ENCODE results near the gene RAP1A.
"Not testable (repeated sequence)": the region's sequence is repeated elsewhere in the genome, so short reads cannot be mapped to it uniquely, and the experiment has no call there.

Gene RAP1A

DNA sequence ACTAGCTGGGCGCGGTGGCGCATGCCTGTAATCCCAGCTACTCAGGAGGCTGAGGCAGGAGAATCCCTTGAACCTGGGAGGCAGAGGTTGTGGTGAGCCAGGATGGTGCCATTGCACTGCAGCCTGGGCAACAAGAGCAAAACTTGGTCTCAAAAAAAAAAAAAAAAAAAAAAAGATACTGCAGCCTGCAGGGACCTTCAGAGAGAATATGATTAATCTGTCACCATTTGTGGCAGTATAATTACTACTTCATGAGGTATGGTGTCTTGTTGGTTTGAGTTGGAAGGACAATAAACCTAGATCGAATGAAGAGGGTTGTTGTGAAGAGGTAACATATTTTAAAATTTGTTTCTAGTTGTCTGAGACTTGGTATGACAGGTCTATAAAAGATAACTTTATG, 13.2 kb downstream of the RAP1A start:
- not testable (repeated sequence) for DNase-seq

GRCh38 chr1:111633736-111634247, 14.2 kb downstream of the RAP1A start:
- no peak for DNase-seq

- DNase-seq, result no peak
These were observed 15.9 kb downstream of the RAP1A start for GRCh38 chr1:111635324-111636009.

GRCh38 chr1:111638320-111638719, 18.7 kb downstream of the RAP1A start:
- no peak for DNase-seq

DNA sequence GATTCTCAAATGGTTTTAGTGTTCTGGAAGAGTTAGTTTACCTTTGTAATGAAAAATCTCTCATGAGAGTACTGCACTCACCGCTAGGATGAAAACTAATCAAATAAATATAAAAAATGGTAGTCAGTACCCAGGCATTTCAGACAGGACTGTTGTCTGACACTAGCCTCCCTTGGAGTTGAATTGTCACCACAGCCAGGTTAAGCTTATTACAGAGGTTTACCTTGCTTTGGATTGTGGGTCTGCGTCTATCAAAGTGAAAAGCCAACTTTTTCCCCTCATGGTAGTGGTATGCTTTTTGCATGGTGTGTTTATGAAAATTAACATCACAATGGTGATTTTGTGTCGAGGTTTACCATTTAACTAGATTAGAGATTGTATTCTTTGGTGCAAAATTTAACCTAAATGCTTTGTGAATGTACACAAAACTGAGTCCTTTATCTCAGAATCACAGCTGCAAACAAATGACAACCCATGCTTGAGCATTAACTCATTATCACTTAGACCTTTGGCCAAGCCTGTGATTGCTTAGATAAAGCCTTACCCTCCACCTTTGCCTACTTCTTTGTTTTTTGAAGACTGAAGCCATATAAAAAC, 20.1 kb downstream of the RAP1A start:
- no peak for DNase-seq

DNA sequence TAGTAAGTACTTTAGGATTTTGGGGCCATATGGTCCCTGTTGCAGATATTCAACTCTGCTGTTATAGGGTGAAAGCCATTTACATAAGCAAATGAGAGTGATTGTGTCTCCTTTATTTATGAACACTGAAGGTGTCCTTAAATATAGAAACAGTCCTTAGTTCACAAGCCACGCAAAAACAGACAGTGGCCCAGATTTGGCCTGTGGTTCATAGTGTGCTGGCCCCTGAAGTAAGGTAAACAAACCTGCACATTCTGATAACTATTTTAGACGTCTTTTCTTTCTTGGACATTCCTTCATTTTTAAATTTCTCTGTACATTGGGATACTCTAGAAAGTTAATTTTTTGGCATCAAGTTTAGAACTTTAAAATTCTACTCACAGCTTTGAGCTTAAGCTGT, 23.5 kb downstream of the RAP1A start:
- no peak for DNase-seq

GRCh38 chr1:111643696-111644095, 24.1 kb downstream of the RAP1A start:
- no peak for DNase-seq

- DNase-seq, result no peak
These were observed 24.9 kb downstream of the RAP1A start for GRCh38 chr1:111644506-111644905.

DNA sequence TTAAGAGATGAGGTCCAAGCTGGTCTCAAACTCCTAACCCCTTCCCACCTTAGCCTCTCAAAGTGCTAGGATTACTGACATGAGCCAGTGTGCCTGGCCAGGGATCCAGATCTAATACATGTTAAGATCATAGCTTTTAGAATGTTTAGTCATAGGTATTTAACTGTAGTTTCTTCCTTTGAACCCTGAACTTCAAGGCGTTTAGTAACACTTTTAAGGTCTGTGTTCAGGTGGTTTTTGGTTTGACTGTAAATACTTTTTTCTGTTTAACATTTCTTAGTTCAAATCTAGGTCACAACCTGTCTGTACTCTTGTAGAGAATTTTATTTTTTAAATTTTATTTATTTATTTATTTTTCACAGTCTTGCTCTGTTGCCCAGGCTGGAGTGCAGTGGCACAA, 28.1 kb downstream of the RAP1A start:
- DNase-seq, result no peak

- no peak for DNase-seq
These were observed 29.2 kb downstream of the RAP1A start for GRCh38 chr1:111648806-111649205.

DNA sequence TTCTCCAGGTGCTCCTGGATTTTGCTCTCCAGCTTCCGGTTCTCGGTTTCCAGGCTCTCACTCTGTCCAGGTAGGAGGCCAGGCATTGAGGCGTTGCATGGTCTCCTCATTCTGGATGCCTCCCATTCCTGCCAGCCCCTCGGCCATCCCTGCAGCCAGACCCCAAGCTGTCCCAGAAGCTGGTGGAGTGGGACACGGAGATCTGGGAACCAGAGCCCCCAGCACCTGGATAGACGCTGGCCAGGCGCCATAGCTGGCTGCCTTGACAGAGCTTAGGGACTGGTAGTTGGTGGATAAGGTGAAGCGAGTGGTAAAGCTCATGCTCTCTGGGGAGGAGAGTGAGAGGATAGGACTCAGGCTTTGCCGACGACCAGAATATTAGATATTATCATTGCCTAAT, 29.6 kb downstream of the RAP1A start:
- DNase-seq, result no peak

DNA sequence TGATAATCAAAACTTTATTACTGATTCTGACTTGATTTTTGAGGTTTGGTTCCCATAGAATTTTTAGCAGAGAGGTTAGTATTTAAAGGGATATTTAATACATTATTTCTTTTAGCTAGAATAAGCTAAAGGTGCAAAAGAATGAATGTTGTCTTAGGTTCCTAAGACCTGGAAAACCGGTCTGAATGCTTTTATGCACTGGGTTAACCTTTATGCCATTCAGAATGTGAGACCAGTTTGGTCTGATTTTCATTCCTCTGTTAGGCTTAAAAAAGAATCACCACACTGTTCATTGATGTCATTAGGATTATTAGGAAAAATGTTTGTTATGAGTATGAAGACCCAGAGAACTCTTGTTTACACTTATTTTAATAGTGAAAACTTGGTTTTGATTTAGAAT, 30.1 kb downstream of the RAP1A start:
- DNase-seq, result no peak

DNA sequence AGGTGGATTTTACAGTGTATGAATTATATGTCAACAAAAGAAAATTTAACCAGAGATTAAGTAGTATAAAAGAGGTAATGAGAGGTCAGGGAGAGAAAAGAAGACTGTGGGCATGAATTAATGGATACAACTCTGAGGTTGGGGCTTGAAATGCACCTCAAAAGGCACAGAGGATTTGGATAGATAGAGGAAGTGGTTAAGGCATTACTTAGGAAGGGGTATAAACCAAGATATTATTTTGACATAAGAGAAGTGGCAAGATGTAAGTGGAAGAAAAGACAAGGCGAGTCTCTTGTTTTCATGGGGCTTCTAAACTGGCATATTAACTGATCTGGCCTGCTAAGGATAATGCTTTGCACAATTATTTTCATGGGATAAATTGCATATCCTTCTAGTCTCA, 34.1 kb downstream of the RAP1A start:
- DNase-seq, result no peak

GRCh38 chr1:111654839-111655238, 35.2 kb downstream of the RAP1A start:
- no peak for DNase-seq

- DNase-seq, result no peak
These were observed 36.8 kb downstream of the RAP1A start for GRCh38 chr1:111656086-111657017.

- DNase-seq, result no peak
These were observed 39.0 kb downstream of the RAP1A start for GRCh38 chr1:111658622-111659021.

GRCh38 chr1:111660204-111661150, 40.9 kb downstream of the RAP1A start:
- DNase-seq, result no peak

DNA sequence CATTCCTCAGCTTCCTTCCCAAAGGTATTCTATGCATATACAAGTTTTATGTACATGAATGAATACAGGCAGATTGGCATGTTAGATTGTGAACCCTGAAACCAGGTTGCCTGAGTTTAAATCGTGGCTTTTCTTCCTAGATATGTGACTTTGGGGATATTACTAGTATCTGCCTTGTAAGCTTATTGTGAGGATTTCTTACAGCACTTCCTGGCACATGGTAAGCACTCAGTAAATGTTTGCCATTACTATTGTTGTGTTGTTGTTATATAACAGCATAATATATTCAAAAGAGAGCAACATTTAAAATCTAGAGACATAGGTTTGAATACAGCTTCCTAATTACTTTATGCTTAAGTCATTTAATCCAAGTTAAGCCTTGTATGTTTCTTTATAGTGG, 45.1 kb downstream of the RAP1A start:
- no peak for DNase-seq

DNA sequence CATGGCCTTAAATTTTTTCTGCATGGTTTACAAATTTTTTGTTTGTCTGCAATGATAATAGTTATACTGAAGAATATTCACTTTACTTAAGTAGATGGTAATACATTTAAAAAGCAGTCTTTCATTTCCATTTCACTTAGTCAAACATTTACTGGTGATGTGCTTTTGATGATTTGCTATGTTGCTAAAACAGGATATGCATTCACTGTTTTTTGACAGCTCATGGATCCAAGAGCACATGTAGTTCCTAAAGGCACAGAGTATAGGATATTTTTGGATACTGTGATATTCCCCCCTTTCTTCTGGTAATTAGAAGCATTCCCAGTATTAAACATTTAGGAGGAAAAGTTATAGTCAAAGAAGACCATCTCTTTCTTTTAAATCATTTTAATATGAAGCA, 45.9 kb downstream of the RAP1A start:
- no peak for DNase-seq

GRCh38 chr1:111666828-111667227, 47.2 kb downstream of the RAP1A start:
- no peak for DNase-seq

GRCh38 chr1:111669268-111669667, 49.7 kb downstream of the RAP1A start:
- no peak for DNase-seq

DNA sequence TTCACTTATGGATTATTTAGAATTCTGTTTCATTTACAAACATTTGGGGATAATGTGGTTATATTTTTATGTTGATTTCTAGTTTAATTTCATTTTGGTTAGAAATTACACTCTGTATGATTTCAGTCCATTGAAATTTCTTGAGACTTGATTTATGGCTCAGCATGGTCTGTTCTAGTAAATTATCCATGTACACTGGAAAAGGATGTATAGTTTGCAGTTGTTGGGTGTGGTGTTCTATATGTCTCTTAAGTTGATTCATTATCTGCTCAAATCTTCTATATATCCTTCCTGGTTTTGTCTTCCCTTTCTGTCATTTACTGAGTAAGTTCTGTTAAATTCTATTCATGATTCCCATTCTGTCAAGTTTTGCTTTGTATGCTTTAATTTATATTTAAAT, 52.3 kb downstream of the RAP1A start:
- DNase-seq, result no peak

GRCh38 chr1:111672331-111672730, 52.7 kb downstream of the RAP1A start:
- no peak for DNase-seq

Data from activated naive CD4-positive, alpha-beta T cell treated with anti-CD3 and anti-CD28 coated beads, Interleukin-2, amount 50 U/mL, for 16 hours (primary cell).